CD14-positive monocyte (primary cell): ENCODE results near the gene SPDYE16. TPM values are rescaled to one million over a fixed set of nuclear protein-coding genes. Genes with fewer than 3 reads are reported as not detected.

Experiments used
- DNase-seq, 3 donors: peaks; one replicate each; pipeline ENCODE4 v3.0.0-alpha.2; 2011 to 2022
- H2AFZ ChIP-seq: 2 replicates; pipeline ENCODE4 v1.6.0; 2012; ENCODE audit warnings: mild to moderate bottlenecking, low read depth, low read length, inconsistent platforms; ENCODE audit not compliant: insufficient read depth, poor library complexity, severe bottlenecking
- H3K27ac ChIP-seq, 2 donors: 1 replicate in 1 of 2; 2 replicates in 1 of 2; pipeline ENCODE4 v1.5.1; 2012 to 2013; ENCODE audit warnings: low read length in 2 of 2, control low read depth in 1 of 2, inconsistent platforms in 1 of 2, low read depth in 1 of 2, mild to moderate bottlenecking in 1 of 2
- H3K27me3 ChIP-seq, 2 donors: one replicate each; pipeline versions ENCODE4 v1.6.0 to v1.6.1; 2011 to 2013; ENCODE audit warnings: low read length in 2 of 2; ENCODE audit not compliant: control insufficient read depth in 2 of 2, insufficient read depth in 2 of 2
- H3K36me3 ChIP-seq, 2 donors: replicated peaks in 1 of 2; 1 replicate in 1 of 2; 2 replicates in 1 of 2; pipeline versions ENCODE4 v1.5.1 to v1.6.1; 2012 to 2013; ENCODE audit warnings: low read length in 2 of 2, control low read depth in 1 of 2, inconsistent platforms in 1 of 2, mild to moderate bottlenecking in 1 of 2; ENCODE audit not compliant: insufficient read depth in 2 of 2, control insufficient read depth in 1 of 2
- H3K4me1 ChIP-seq, 2 donors: 1 replicate in 1 of 2; 2 replicates in 1 of 2; pipeline versions ENCODE4 v1.5.1 to v1.6.1; 2012 to 2013; ENCODE audit warnings: low read length in 2 of 2, control low read depth in 1 of 2, inconsistent platforms in 1 of 2, mild to moderate bottlenecking in 1 of 2, moderate library complexity in 1 of 2; ENCODE audit not compliant: insufficient read depth in 2 of 2, control insufficient read depth in 1 of 2
- H3K4me2 ChIP-seq: replicated peaks from 2 replicates; pipeline ENCODE3; 2012; ENCODE audit warnings: low read length, moderate library complexity, mild to moderate bottlenecking; ENCODE audit not compliant: poor library complexity, severe bottlenecking; ENCODE audit errors: extremely low read depth
- H3K4me3 ChIP-seq, 3 experiments: fragments of 200-600 bp in 1 of 3; sonication (generic) in 1 of 3; replicated peaks in 1 of 3; 1 replicate in 2 of 3; 2 replicates in 1 of 3; pipeline ENCODE4 v1.5.1; 2011 to 2013; ENCODE audit warnings: low read length in 3 of 3, mild to moderate bottlenecking in 3 of 3, control low read depth in 2 of 3, low read depth in 2 of 3, inconsistent platforms in 1 of 3, moderate library complexity in 1 of 3
- H3K79me2 ChIP-seq: 2 replicates; pipeline ENCODE4 v1.6.0; 2012; ENCODE audit warnings: mild to moderate bottlenecking, control low read depth, inconsistent platforms, low read length, moderate library complexity; ENCODE audit not compliant: insufficient read depth
- H3K9ac ChIP-seq: 2 replicates; pipeline ENCODE4 v1.6.0; 2017; ENCODE audit warnings: low read length, mild to moderate bottlenecking; ENCODE audit not compliant: insufficient read depth, poor library complexity, severe bottlenecking
- H3K9me3 ChIP-seq, 2 donors: replicated peaks in 1 of 2; 1 replicate in 1 of 2; 2 replicates in 1 of 2; pipeline versions ENCODE4 v1.5.1 to v1.6.1; 2012 to 2013; ENCODE audit warnings: low read length in 2 of 2, control low read depth in 1 of 2; ENCODE audit not compliant: control insufficient read depth in 1 of 2, insufficient read depth in 1 of 2
- H4K20me1 ChIP-seq: 2 replicates; pipeline ENCODE4 v1.6.0; 2012; ENCODE audit warnings: mild to moderate bottlenecking, low read length, control low read depth, moderate library complexity; ENCODE audit not compliant: insufficient read depth
- H3K27ac Mint-ChIP-seq, 7 donors: one replicate each; pipeline ENCODE4 v1.8.0; 2020; ENCODE audit warnings: mild to moderate bottlenecking in 7 of 7, mixed read lengths in 7 of 7, moderate library complexity in 6 of 7, inconsistent platforms in 2 of 7
- H3K27me3 Mint-ChIP-seq, 3 donors: one replicate each; pipeline ENCODE4 v1.8.0; 2021 to 2022; ENCODE audit warnings: low read depth in 3 of 3, mild to moderate bottlenecking in 3 of 3, mixed read lengths in 3 of 3, moderate library complexity in 3 of 3, inconsistent platforms in 1 of 3
- H3K36me3 Mint-ChIP-seq, 2 donors: one replicate each; pipeline ENCODE4 v1.8.0; 2020; ENCODE audit warnings: mixed read lengths in 2 of 2, inconsistent platforms in 1 of 2, mild to moderate bottlenecking in 1 of 2
- H3K4me1 Mint-ChIP-seq: one replicate; pipeline ENCODE4 v1.8.0; 2020; ENCODE audit warnings: mild to moderate bottlenecking, mixed read lengths
- H3K4me3 Mint-ChIP-seq, 2 donors: one replicate each; pipeline ENCODE4 v1.8.0; 2020; ENCODE audit warnings: mild to moderate bottlenecking in 2 of 2, mixed read lengths in 2 of 2, moderate library complexity in 1 of 2
- H3K9me3 Mint-ChIP-seq, 7 donors: one replicate each; pipeline ENCODE4 v1.8.0; 2020 to 2022; ENCODE audit warnings: mixed read lengths in 7 of 7, mild to moderate bottlenecking in 6 of 7, moderate library complexity in 6 of 7, inconsistent platforms in 2 of 7
- CTCF ChIP-seq: fragments of 200-600 bp; IDR thresholded peaks from one replicate; pipeline ENCODE4 v1.8.0; 2022; ENCODE audit warnings: antibody characterized with exemption, mild to moderate bottlenecking
- WGBS: methylation state at CpG from one replicate; pipeline ENCODE4 v1.1.5; 2013; ENCODE audit warnings: missing lambda C conversion rate; ENCODE audit not compliant: insufficient coverage; 5-methylcytosine and 5-hydroxymethylcytosine counted together
- intact Hi-C, 2 donors: fragments of 100-400 bp; cut with micrococcal nuclease; formaldehyde crosslinking; loops; one replicate each; pipeline versions ENCODE4 v1.15.0 to v1.15.1; 2023
- polyA plus RNA-seq, 3 donors: library from polyadenylated mRNA; depleted of rRNA in 1 of 3; unstranded in 2 of 3; stranded (reverse) in 1 of 3; fragments of 300-500 nt in 2 of 3; fragments of >200 nt in 1 of 3; fragmentation: Illumina TruSeq in 2 of 3; gene quantifications; 1 replicate in 2 of 3; 2 replicates in 1 of 3; pipeline ENCODE4 v1.2.3, GENCODE V29; 2012 to 2021

SPDYE16 gene
- polyA plus RNA-seq, 3 donors, result 0.23 TPM; not detected in 2

GRCh38 chr7:76514926-76515771 is 27.9 kb downstream of the SPDYE16 start:
- no peaks in the 10 kb centered on the region for H3K27me3 Mint-ChIP-seq
- no peaks in the 10 kb centered on the region for H3K9me3 Mint-ChIP-seq
- intact Hi-C loops, result no loop called here
- Histone ChIP-seq H4K20me1 (no peaks in the 10 kb centered on the region), H3K36me3 (no peaks in the 10 kb centered on the region), H2AFZ (no peak overlapping the region), H3K79me2 (no peaks in the 10 kb centered on the region), H3K27me3 (no peaks in the 10 kb centered on the region), H3K9me3 (no peaks in the 10 kb centered on the region), H3K4me3 (no peak overlapping the region), H3K9ac (no peak overlapping the region), H3K27ac (no peak overlapping the region), H3K4me2 (no peak overlapping the region), H3K4me1 (no peaks in the 10 kb centered on the region)
- TF ChIP-seq CTCF, result no peak
- no peak overlapping the region for H3K27ac Mint-ChIP-seq
- DNase-seq, result no peak
- H3K4me3 Mint-ChIP-seq, result no peak overlapping the region
- no peaks in the 10 kb centered on the region for H3K4me1 Mint-ChIP-seq
- 90% methylated on average over 5 of the region's 16 CpGs for WGBS
- H3K36me3 Mint-ChIP-seq, result no peaks in the 10 kb centered on the region

- Histone ChIP-seq H3K9me3 (no peaks in the 10 kb centered on the region), H3K4me3 (no peak overlapping the region), H2AFZ (no peak overlapping the region), H3K27ac (no peak overlapping the region), H3K4me1 (no peaks in the 10 kb centered on the region), H3K36me3 (no peaks in the 10 kb centered on the region), H3K79me2 (no peaks in the 10 kb centered on the region), H3K9ac (no peak overlapping the region), H3K27me3 (no peaks in the 10 kb centered on the region), H3K4me2 (no peak overlapping the region), H4K20me1 (no peaks in the 10 kb centered on the region)
- Mint-ChIP-seq H3K9me3 (no peaks in the 10 kb centered on the region), H3K27me3 (peaks cover 0 to 3% (median 2%) of the 10 kb centered on the region in 3 donors), H3K4me1 (no peaks in the 10 kb centered on the region), H3K27ac (peak overlapping the region in 1 of 7 donors; percentile 63), H3K4me3 (no peak overlapping the region), H3K36me3 (no peaks in the 10 kb centered on the region)
- intact Hi-C loops, result no loop called here
- no peak for DNase-seq
- 93% methylated on average over 16 of the region's 29 CpGs for WGBS
- no peak for TF ChIP-seq CTCF
Measured at GRCh38 chr7:76513817-76514799, 29.0 kb downstream of the SPDYE16 start.
